Testis (tissue), 3 donors: ENCODE measurements around the gene NCK2. TPM values are rescaled to one million over a fixed set of nuclear protein-coding genes. Genes with fewer than 3 reads are reported as not detected.
A peak's percentile ranks its signal among the peaks of the same experiment; 100 is the strongest.
"Not testable (repeated sequence)": the region's sequence is repeated elsewhere in the genome, so short reads cannot be mapped to it uniquely, and the experiment has no call there.

Experiments
- DNase-seq: peaks from one replicate; pipeline ENCODE4 v3.0.0-alpha.2; 2019
- H3K27ac ChIP-seq, 2 donors: fragments of 200-600 bp; sonication (generic); one replicate each; pipeline ENCODE4 v1.5.1; 2019
- H3K27me3 ChIP-seq: fragments of 200-600 bp; sonication (generic); one replicate; pipeline ENCODE4 v1.5.1; 2019
- H3K36me3 ChIP-seq: fragments of 200-600 bp; sonication (generic); one replicate; pipeline ENCODE4 v1.5.1; 2017; ENCODE audit warnings: low read depth; ENCODE audit errors: missing control alignments
- H3K4me1 ChIP-seq: fragments of 200-600 bp; sonication (generic); one replicate; pipeline ENCODE4 v1.5.1; 2019
- H3K4me3 ChIP-seq, 2 donors: fragments of 200-600 bp; sonication (generic); one replicate each; pipeline ENCODE4 v1.5.1; 2017 to 2019
- H3K9me3 ChIP-seq: fragments of 200-600 bp; sonication (generic); one replicate; pipeline ENCODE4 v1.5.1; 2017
- POLR2A ChIP-seq: fragments of 450-650 bp; IDR thresholded peaks from one replicate; pipeline ENCODE4 v1.6.1; 2017; ENCODE audit warnings: antibody characterized with exemption, mild to moderate bottlenecking, moderate library complexity
- WGBS, 2 donors: methylation state at CpG; one replicate each; pipeline ENCODE4 v1.1.5; 2018; 5-methylcytosine and 5-hydroxymethylcytosine counted together
- intact Hi-C: fragments of 100-400 bp; cut with DNase I; formaldehyde crosslinking; loops from one replicate; pipeline ENCODE4 v1.15.1; 2023; ENCODE audit warnings: low total_unique reads
- polyA plus RNA-seq: library from polyadenylated mRNA; stranded (reverse); fragments of 350-450 nt; fragmentation: Illumina TruSeq; extraction: RNeasy Lipid Tissue Mini Kit (QIAGEN cat#74804); gene quantifications from one replicate; pipeline ENCODE4 v1.2.3, GENCODE V29; 2014; ENCODE audit warnings: low read depth, low replicate concordance; ENCODE audit not compliant: insufficient read depth
- total RNA-seq, 2 donors: library from RNA; depleted of rRNA; stranded (reverse); fragments of >200 nt; gene quantifications; one replicate each; pipeline ENCODE4 v1.2.3, GENCODE V29; 2016
- TF ChIP-seq, protein P1 (sequence below), 3 experiments: fragments of 450-650 bp in 2 of 3; fragments of 200-600 bp in 1 of 3; sonication (generic) in 1 of 3; IDR thresholded peaks; one replicate each; pipeline ENCODE4 v1.5.1; 2016 to 2019; ENCODE audit warnings: antibody characterized with exemption in 3 of 3, mild to moderate bottlenecking in 2 of 3, moderate library complexity in 1 of 3

The NCK2 gene
- total and polyA plus RNA-seq, 3 donors from 2014 or later, result 67.7 to 168 (median 105) TPM

DNA sequence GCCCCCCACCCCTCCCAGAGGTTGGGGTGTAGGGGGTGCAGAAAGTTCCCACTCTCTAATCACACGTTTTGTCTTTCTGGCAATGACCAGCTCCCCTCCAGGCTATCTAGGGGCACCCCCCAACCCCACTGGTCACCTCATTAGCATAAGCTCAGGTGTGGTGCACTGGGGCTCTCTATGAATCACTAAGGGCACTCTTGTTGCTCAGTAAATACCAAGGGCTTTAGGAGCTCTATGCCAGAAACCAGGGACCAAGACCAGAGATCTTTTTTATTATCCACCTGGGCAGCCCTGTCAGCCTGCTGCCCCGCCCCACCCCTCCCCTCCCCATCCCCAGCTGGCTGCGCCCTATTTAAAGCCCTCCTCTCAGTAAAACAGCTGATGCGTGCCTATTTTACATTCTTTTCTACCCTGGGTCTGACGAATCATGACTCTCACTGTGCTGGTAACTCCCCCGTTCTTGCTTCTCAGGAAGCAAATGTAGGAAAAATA is 24.3 kb downstream of the NCK2 start:
- no peaks in the 10 kb centered on the region for H3K36me3 ChIP-seq
- H3K27me3 ChIP-seq, result no peaks in the 10 kb centered on the region
- WGBS, 2 donors, result 67 to 73% methylated on average over 6 of the region's 6 CpGs
- peak; percentile 57 for DNase-seq
- TF ChIP-seq, protein P1, sequence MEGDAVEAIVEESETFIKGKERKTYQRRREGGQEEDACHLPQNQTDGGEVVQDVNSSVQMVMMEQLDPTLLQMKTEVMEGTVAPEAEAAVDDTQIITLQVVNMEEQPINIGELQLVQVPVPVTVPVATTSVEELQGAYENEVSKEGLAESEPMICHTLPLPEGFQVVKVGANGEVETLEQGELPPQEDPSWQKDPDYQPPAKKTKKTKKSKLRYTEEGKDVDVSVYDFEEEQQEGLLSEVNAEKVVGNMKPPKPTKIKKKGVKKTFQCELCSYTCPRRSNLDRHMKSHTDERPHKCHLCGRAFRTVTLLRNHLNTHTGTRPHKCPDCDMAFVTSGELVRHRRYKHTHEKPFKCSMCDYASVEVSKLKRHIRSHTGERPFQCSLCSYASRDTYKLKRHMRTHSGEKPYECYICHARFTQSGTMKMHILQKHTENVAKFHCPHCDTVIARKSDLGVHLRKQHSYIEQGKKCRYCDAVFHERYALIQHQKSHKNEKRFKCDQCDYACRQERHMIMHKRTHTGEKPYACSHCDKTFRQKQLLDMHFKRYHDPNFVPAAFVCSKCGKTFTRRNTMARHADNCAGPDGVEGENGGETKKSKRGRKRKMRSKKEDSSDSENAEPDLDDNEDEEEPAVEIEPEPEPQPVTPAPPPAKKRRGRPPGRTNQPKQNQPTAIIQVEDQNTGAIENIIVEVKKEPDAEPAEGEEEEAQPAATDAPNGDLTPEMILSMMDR (IDR thresholded peaks at IDR 0.05), result no peak
- TF ChIP-seq POLR2A, result no peak
- intact Hi-C loops, result no loop called here
- H3K27ac ChIP-seq, result peak overlapping the region in 1 of 2 donors; percentile 45
- no peak overlapping the region for H3K4me3 ChIP-seq
- H3K4me1 ChIP-seq, result peaks cover 43% of the 10 kb centered on the region
- H3K9me3 ChIP-seq, result no peaks in the 10 kb centered on the region

DNA sequence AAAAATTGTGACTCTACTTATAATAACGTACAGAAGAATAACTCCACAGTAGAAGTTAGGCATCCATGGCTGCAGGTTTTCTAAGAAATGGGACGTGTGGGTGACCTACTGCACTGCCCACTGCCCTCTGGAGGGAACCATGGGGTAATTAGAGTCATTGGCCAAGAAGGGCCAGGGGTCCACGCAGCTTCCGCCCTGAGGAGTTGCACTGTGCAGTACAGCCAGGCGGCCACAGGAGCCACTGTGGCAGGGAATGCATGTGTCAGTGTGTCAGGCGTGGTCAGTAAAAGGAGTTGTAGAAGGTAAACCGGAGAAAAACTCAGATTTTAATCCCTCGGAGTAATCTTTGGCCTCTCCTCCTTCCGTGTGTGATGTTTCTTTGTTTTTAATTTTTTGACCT is 24.8 kb downstream of the NCK2 start:
- Histone ChIP-seq H3K36me3 (no peaks in the 10 kb centered on the region), H3K27me3 (no peaks in the 10 kb centered on the region), H3K9me3 (no peaks in the 10 kb centered on the region), H3K4me1 (peaks cover 40% of the 10 kb centered on the region), H3K4me3 (no peak overlapping the region), H3K27ac (peak overlapping the region in 1 of 2 donors; percentile 45)
- DNase-seq, result peak; percentile 28
- no peak for TF ChIP-seq POLR2A
- TF ChIP-seq, protein P1 (IDR thresholded peaks at IDR 0.05), result peak in 2 of 3 experiments; percentile 24 to 25
- 63 to 70% methylated on average over 9 of the region's 9 CpGs for WGBS, 2 donors
- intact Hi-C loops, result no loop called here

DNA sequence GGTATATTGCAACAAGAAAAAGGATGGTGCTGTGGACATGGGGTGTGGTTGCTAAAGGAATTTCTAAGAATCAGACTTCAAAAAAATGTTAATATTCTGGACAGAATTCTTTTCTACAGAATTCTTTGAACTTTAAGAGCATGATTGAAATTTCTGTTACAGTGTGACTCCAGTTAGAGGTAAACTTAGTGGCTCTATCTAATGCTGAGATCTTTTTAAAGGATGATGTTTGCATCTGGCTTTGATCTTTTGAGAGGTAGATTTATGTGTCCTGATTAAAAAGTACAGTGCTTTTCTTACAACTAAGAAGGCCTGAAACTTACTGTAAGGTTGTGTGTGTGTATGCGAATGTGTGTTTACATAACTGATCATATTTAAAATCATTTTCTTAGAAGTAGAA is 25.4 kb downstream of the NCK2 start:
- no peak for DNase-seq
- H3K36me3 ChIP-seq, result no peaks in the 10 kb centered on the region
- intact Hi-C loops, result no loop called here
- no peak for TF ChIP-seq POLR2A
- TF ChIP-seq, protein P1 (IDR thresholded peaks at IDR 0.05), result no peak
- no peaks in the 10 kb centered on the region for H3K9me3 ChIP-seq
- peaks cover 40% of the 10 kb centered on the region for H3K4me1 ChIP-seq
- no peaks in the 10 kb centered on the region for H3K27me3 ChIP-seq
- no peak overlapping the region for H3K27ac ChIP-seq
- no peak overlapping the region for H3K4me3 ChIP-seq
- WGBS, 2 donors, result 96 to 97% methylated on average over 1 of the region's 1 CpG

GRCh38 chr2:105771291-105771690 is 26.6 kb downstream of the NCK2 start:
- H3K9me3 ChIP-seq, H3K27me3 ChIP-seq, H3K4me3 ChIP-seq, H3K36me3 ChIP-seq, intact Hi-C loops, DNase-seq: not testable (repeated sequence)
- peak overlapping the region; percentile 35 to 79 for H3K27ac ChIP-seq
- H3K4me1 ChIP-seq, result peaks cover 44% of the 10 kb centered on the region
- WGBS, 2 donors, result 66 to 72% methylated on average over 7 of the region's 7 CpGs

DNA sequence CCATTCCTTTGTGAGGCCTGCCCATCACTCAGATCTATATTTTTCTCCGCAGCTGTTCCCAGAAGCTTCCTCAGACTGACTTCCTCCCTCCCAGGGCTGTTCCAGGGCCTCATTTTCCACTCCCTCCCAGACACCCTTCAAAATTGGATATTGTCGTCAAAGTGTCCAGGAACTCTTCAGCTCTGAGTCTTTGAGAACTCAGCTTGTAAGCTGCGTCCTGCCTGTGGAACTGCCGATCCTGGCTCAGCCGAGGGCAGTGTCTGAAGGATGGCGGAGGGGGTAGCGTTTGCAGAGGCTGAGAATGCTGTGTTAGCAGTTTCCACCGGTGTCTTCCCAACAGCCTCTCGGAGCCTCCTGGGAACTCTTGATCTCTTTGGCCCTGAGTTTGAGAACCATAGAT is 27.1 kb downstream of the NCK2 start:
- TF ChIP-seq, protein P1 (IDR thresholded peaks at IDR 0.05), result no peak
- no peak for TF ChIP-seq POLR2A
- intact Hi-C loops, result no loop called here
- H3K27ac ChIP-seq, result peak overlapping the region; percentile 35 to 79
- no peak overlapping the region for H3K4me3 ChIP-seq
- H3K9me3 ChIP-seq, result no peaks in the 10 kb centered on the region
- peak; percentile 68 for DNase-seq
- no peaks in the 10 kb centered on the region for H3K27me3 ChIP-seq
- no peaks in the 10 kb centered on the region for H3K36me3 ChIP-seq
- WGBS, 2 donors, result 28% methylated on average over 9 of the region's 9 CpGs
- H3K4me1 ChIP-seq, result peaks cover 49% of the 10 kb centered on the region
